Parathyroid adenoma (tissue), 2 donors: ENCODE measurements around the gene MTUS2.
"Not testable (repeated sequence)": the region's sequence is repeated elsewhere in the genome, so short reads cannot be mapped to it uniquely, and the experiment has no call there.

Experiments used
- H2AFZ ChIP-seq: fragments of 300-600 bp; sonication (generic); one replicate; pipeline ENCODE4 v1.7.0; 2017; ENCODE audit warnings: antibody characterized with exemption, mild to moderate bottlenecking
- H3K27ac ChIP-seq: fragments of 300-600 bp; sonication (generic); one replicate; pipeline ENCODE4 v1.7.0; 2017
- H3K27me3 ChIP-seq: fragments of 300-600 bp; sonication (generic); one replicate; pipeline ENCODE4 v1.7.0; 2017; ENCODE audit warnings: low read length; ENCODE audit not compliant: control insufficient read depth, insufficient read depth
- H3K36me3 ChIP-seq: fragments of 300-600 bp; sonication (generic); one replicate; pipeline ENCODE4 v1.7.0; 2017; ENCODE audit warnings: low read length; ENCODE audit not compliant: control insufficient read depth, insufficient read depth
- H3K4me1 ChIP-seq: fragments of 300-600 bp; sonication (generic); one replicate; pipeline ENCODE4 v1.7.0; 2017; ENCODE audit warnings: control low read depth
- H3K4me2 ChIP-seq: fragments of 300-600 bp; sonication (generic); one replicate; pipeline ENCODE4 v1.7.0; 2017; ENCODE audit warnings: low read length
- H3K4me3 ChIP-seq: fragments of 300-600 bp; sonication (generic); one replicate; pipeline ENCODE4 v1.7.0; 2017; ENCODE audit warnings: low read depth, low read length
- H3K79me2 ChIP-seq: fragments of 300-600 bp; sonication (generic); one replicate; pipeline ENCODE4 v1.7.0; 2017; ENCODE audit warnings: control low read depth
- H3K9ac ChIP-seq: fragments of 300-600 bp; sonication (generic); one replicate; pipeline ENCODE4 v1.7.0; 2017; ENCODE audit warnings: mild to moderate bottlenecking
- H3K9me3 ChIP-seq: fragments of 300-600 bp; sonication (generic); one replicate; pipeline ENCODE4 v1.7.0; 2017; ENCODE audit warnings: low read length; ENCODE audit not compliant: control insufficient read depth
- TF ChIP-seq, protein P1 (sequence below): fragments of 300-600 bp; sonication (generic); IDR thresholded peaks from one replicate; pipeline ENCODE4 v1.7.0; 2017; ENCODE audit warnings: antibody characterized with exemption, mild to moderate bottlenecking
- donor health status: primary hyperparathyroidism.

MTUS2 gene

DNA sequence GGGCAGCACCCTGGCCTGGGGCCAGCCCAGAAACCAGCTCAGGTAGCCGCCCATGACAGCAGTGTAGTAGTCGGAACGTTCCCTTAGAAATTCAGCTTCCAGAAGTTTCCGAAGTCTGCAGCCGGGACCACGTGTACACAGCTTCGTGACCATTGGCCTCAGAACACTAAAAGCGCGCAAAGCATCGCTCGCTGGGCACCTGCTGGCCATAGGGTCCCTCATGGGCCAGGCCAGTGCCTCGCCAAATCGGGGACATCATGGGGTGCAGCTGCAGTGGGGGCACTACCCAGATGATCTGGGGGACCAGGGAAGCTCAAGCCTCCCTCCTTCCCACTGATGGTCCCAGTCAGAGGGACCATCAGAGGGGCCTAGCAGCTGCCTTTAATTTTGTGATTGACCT lies 384.5 kb downstream of the MTUS2 start:
- H3K27me3 ChIP-seq, result no peaks in the 10 kb centered on the region
- no peak overlapping the region for H3K4me2 ChIP-seq
- H3K9me3 ChIP-seq, result no peaks in the 10 kb centered on the region
- no peaks in the 10 kb centered on the region for H3K79me2 ChIP-seq
- TF ChIP-seq, protein P1, sequence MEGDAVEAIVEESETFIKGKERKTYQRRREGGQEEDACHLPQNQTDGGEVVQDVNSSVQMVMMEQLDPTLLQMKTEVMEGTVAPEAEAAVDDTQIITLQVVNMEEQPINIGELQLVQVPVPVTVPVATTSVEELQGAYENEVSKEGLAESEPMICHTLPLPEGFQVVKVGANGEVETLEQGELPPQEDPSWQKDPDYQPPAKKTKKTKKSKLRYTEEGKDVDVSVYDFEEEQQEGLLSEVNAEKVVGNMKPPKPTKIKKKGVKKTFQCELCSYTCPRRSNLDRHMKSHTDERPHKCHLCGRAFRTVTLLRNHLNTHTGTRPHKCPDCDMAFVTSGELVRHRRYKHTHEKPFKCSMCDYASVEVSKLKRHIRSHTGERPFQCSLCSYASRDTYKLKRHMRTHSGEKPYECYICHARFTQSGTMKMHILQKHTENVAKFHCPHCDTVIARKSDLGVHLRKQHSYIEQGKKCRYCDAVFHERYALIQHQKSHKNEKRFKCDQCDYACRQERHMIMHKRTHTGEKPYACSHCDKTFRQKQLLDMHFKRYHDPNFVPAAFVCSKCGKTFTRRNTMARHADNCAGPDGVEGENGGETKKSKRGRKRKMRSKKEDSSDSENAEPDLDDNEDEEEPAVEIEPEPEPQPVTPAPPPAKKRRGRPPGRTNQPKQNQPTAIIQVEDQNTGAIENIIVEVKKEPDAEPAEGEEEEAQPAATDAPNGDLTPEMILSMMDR, result no peak
- H3K9ac ChIP-seq, result no peak overlapping the region
- H2AFZ ChIP-seq, result no peak overlapping the region
- H3K4me3 ChIP-seq, result no peak overlapping the region
- H3K36me3 ChIP-seq, result no peaks in the 10 kb centered on the region
- no peak overlapping the region for H3K27ac ChIP-seq
- H3K4me1 ChIP-seq, result no peaks in the 10 kb centered on the region

DNA sequence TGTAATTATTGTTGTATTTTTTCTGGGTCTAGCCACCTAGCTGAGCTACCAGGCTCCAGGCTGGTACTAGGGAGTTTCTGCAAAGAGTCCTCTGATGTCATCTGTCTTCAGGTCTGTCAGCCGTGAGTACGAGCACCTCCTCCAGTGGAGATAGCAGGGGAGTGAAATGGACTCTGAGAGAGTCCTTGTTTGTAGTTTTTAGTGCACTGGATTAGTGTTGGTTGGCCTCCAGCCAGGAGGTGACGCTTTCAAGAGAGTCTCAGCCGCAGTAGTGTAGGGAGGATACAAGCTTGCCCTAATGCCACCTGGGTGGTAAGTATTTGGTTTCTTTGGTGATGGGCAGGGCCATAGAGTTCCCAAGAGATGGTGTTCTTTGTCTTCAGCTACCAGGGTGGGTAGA lies 390.5 kb downstream of the MTUS2 start:
- Histone ChIP-seq H3K36me3 (no peaks in the 10 kb centered on the region), H3K4me3 (no peak overlapping the region), H3K4me2 (no peak overlapping the region), H3K9me3 (no peaks in the 10 kb centered on the region), H3K9ac (no peak overlapping the region), H3K79me2 (no peaks in the 10 kb centered on the region), H3K4me1 (no peaks in the 10 kb centered on the region), H2AFZ (no peak overlapping the region), H3K27me3 (no peaks in the 10 kb centered on the region), H3K27ac (no peak overlapping the region)
- TF ChIP-seq, protein P1, result no peak

DNA sequence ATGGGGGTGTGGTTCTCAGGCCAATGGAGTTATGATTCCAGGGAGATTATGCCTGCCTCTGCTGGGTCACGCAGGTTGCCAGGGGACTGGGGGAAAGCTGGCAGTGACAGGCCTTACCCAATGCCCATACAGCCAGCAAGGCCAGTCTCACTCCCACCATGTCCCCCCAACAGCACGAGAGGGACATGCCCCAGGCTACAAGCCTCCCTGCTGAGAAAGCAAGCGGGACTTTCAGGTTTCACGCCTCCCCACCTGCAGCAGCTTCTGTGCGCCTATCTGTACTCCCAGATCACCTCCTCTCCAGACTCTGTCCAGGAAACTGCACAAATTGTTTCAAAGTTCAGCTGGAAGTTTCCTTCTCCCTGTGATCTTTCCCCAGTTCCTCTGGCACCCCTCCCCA lies 391.0 kb downstream of the MTUS2 start:
- H3K36me3 ChIP-seq, H2AFZ ChIP-seq, H3K79me2 ChIP-seq, H3K9me3 ChIP-seq, H3K27me3 ChIP-seq, H3K27ac ChIP-seq, H3K4me2 ChIP-seq, H3K9ac ChIP-seq, H3K4me1 ChIP-seq, H3K4me3 ChIP-seq: not testable (repeated sequence)

GRCh38 chr13:29222458-29222857 lies 402.3 kb downstream of the MTUS2 start:
- Histone ChIP-seq H3K79me2 (no peaks in the 10 kb centered on the region), H3K9me3 (no peaks in the 10 kb centered on the region), H2AFZ (no peak overlapping the region), H3K36me3 (no peaks in the 10 kb centered on the region), H3K27ac (no peak overlapping the region), H3K27me3 (no peaks in the 10 kb centered on the region), H3K4me3 (no peak overlapping the region), H3K4me2 (no peak overlapping the region), H3K9ac (no peak overlapping the region), H3K4me1 (no peaks in the 10 kb centered on the region)
- TF ChIP-seq, protein P1, result no peak

- no peak overlapping the region for H3K4me2 ChIP-seq
- H3K27ac ChIP-seq, result no peak overlapping the region
- no peak overlapping the region for H3K4me3 ChIP-seq
- no peaks in the 10 kb centered on the region for H3K4me1 ChIP-seq
- no peaks in the 10 kb centered on the region for H3K9me3 ChIP-seq
- TF ChIP-seq, protein P1, result no peak
- H3K9ac ChIP-seq, result no peak overlapping the region
- H2AFZ ChIP-seq, result no peak overlapping the region
- no peaks in the 10 kb centered on the region for H3K36me3 ChIP-seq
- H3K27me3 ChIP-seq, result no peaks in the 10 kb centered on the region
- no peaks in the 10 kb centered on the region for H3K79me2 ChIP-seq
Observed at GRCh38 chr13:29224206-29224605, 404.1 kb downstream of the MTUS2 start.
